HepG2 (cell line): Measurements from ENCODE around the gene FRMD8. TPM values are rescaled to one million over a fixed set of nuclear protein-coding genes. Genes with fewer than 3 reads are reported as not detected.

ENCODE experiments used
- ATAC-seq: fragments of 200-7000 bp; cut with Tn5 transposase; 3 replicates; pipeline ENCODE4 v1.9.1; 2020; ENCODE audit warnings: mild to moderate bottlenecking, moderate library complexity
- BruUV-seq: library from RNA; stranded (reverse); fragments of 400-500 nt; replicated peaks from 2 replicates; lab custom pipeline; 2021; lab: Mats Ljungman, UMichigan
- CTCF ChIA-PET: fragments of 300-600 bp; formaldehyde crosslinking; extraction: SDS; loops from one replicate; lab custom pipeline; 2021; ENCODE audit warnings: low total read pairs, inconsistent platforms, low intra/inter-chr PET ratio; lab: Yijun Ruan, JAX
- POLR2A ChIA-PET: fragments of 350-600 bp; sonication (Branson Sonifier 250); formaldehyde crosslinking; loops from one replicate; lab custom pipeline; 2020; ENCODE audit warnings: antibody characterized with exemption, inconsistent platforms; lab: Yijun Ruan, JAX
- DNase-seq: peaks from one replicate; pipeline ENCODE4 v3.0.0-alpha.2; 2015; ENCODE audit warnings: low spot score
- FAIRE-seq: peaks from 3 replicates; lab custom pipeline; 2011; peaks lifted over from hg19 to GRCh38; lab: Jason Lieb, UNC
- H2AFZ ChIP-seq: one replicate; pipeline ENCODE4 v1.6.1; 2011; ENCODE audit warnings: low read length, inconsistent platforms
- H3K27ac ChIP-seq: fragments of 300-600 bp; 3 replicates; pipeline ENCODE4 v1.8.0; 2011; ENCODE audit warnings: mixed run types, mild to moderate bottlenecking, mixed read lengths, low read length, inconsistent platforms; ENCODE audit not compliant: insufficient read depth; ENCODE audit errors: extremely low read length
- H3K27me3 ChIP-seq, 2 experiments: fragments of 200-600 bp in 1 of 2; 2 replicates in 1 of 2; 3 replicates in 1 of 2; pipeline versions ENCODE4 v1.6.0 to v1.8.0; 2011; ENCODE audit warnings: low read length in 2 of 2, mild to moderate bottlenecking in 2 of 2, moderate library complexity in 2 of 2, inconsistent platforms in 1 of 2; ENCODE audit not compliant: insufficient read depth in 2 of 2, control insufficient read depth in 1 of 2
- H3K36me3 ChIP-seq, 2 experiments: fragments of 200-600 bp in 1 of 2; replicated peaks in 1 of 2; 2 replicates in 1 of 2; 3 replicates in 1 of 2; pipeline versions ENCODE4 v1.5.1 to v1.8.0; 2011; ENCODE audit warnings: low read length in 2 of 2, inconsistent platforms in 1 of 2; ENCODE audit not compliant: insufficient read depth in 2 of 2, control insufficient read depth in 1 of 2
- H3K4me1 ChIP-seq: 2 replicates; pipeline ENCODE4 v1.5.1; 2012; ENCODE audit warnings: low read length, inconsistent platforms; ENCODE audit not compliant: insufficient read depth
- H3K4me2 ChIP-seq: 2 replicates; pipeline ENCODE4 v1.6.0; 2011; ENCODE audit warnings: low read depth, low read length, inconsistent platforms
- H3K4me3 ChIP-seq, 3 experiments: fragments of 200-600 bp in 1 of 3; sonication (generic), shearing (Covaris generic) in 1 of 3; replicated peaks in 1 of 3; 2 replicates each; pipeline ENCODE4 v1.5.1; 2011 to 2016; ENCODE audit warnings: low read length in 3 of 3, inconsistent platforms in 2 of 3, low read depth in 2 of 3, mild to moderate bottlenecking in 2 of 3, control low read depth in 1 of 3, mixed read lengths in 1 of 3; ENCODE audit not compliant: insufficient read depth in 1 of 3
- H3K79me2 ChIP-seq: one replicate; pipeline ENCODE4 v1.6.1; 2011; ENCODE audit warnings: low read length, inconsistent platforms; ENCODE audit not compliant: insufficient read depth
- H3K9ac ChIP-seq: 2 replicates; pipeline ENCODE4 v1.6.0; 2011; ENCODE audit warnings: mild to moderate bottlenecking, low read depth, low read length, inconsistent platforms; ENCODE audit not compliant: insufficient read depth
- H3K9me3 ChIP-seq: 2 replicates; pipeline ENCODE4 v1.5.1; 2012; ENCODE audit warnings: mild to moderate bottlenecking, low read length
- H4K20me1 ChIP-seq: 2 replicates; pipeline ENCODE4 v1.6.0; 2011; ENCODE audit warnings: inconsistent platforms, mild to moderate bottlenecking, low read length, moderate library complexity; ENCODE audit not compliant: insufficient read depth
- CREM ChIP-seq, 2 experiments: sonication (generic) in 1 of 2; formaldehyde crosslinking in 1 of 2; IDR thresholded peaks; 2 replicates each; pipeline versions ENCODE4 v1.4.0 to v1.6.1; 2016 to 2020; ENCODE audit warnings: antibody characterized with exemption in 1 of 2, mild to moderate bottlenecking in 1 of 2, missing genetic modification reagents in 1 of 2
- HIVEP1 ChIP-seq: sonication (generic); formaldehyde crosslinking; IDR thresholded peaks from 2 replicates; pipeline ENCODE4 v1.4.0; 2020; ENCODE audit warnings: mild to moderate bottlenecking, missing genetic modification reagents
- KMT2B ChIP-seq: IDR thresholded peaks from 2 replicates; pipeline ENCODE4 v1.6.1; 2016; ENCODE audit warnings: missing genetic modification reagents, missing compliant biosample characterization
- MYC ChIP-seq: sonication (generic); formaldehyde crosslinking; IDR thresholded peaks from 2 replicates; pipeline ENCODE4 v1.9.0; 2021; ENCODE audit warnings: missing genetic modification reagents, borderline replicate concordance
- TFE3 ChIP-seq: IDR thresholded peaks from 2 replicates; pipeline ENCODE4 v1.6.1; 2016
- ZNF143 ChIP-seq: sonication (generic); formaldehyde crosslinking; IDR thresholded peaks from 2 replicates; pipeline ENCODE4 v1.4.0; 2020; ENCODE audit warnings: missing genetic modification reagents
- ZNF256 ChIP-seq: sonication (generic); formaldehyde crosslinking; conservative IDR thresholded peaks from 2 replicates; pipeline ENCODE4 v1.4.0; 2020; ENCODE audit warnings: missing genetic modification reagents
- WGBS: methylation state at CpG from one replicate; pipeline ENCODE4 v1.1.6; 2017; ENCODE audit warnings: low lambda C conversion rate; 5-methylcytosine and 5-hydroxymethylcytosine counted together
- in situ Hi-C: cut with HindIII; loops from 2 replicates; pipeline ENCODE4 v1.10.0; 2017; ENCODE audit warnings: low pct_unique_long_range_greater_than_20kb; ENCODE audit not compliant: extremely low pct_ligation_motif_present
- intact Hi-C: fragments of 100-400 bp; cut with micrococcal nuclease; formaldehyde crosslinking; loops from one replicate; pipeline ENCODE4 v1.10.0; 2022; ENCODE audit not compliant: unreplicated experiment
- polyA plus RNA-seq, 8 experiments: library from polyadenylated mRNA; depleted of rRNA in 3 of 8; stranded (reverse) in 7 of 8; unstranded in 1 of 8; fragments of >200 nt; fragmentation: Illumina TruSeq in 4 of 8; extraction: Trizol in 4 of 8; gene quantifications; 2 replicates each; pipeline versions ENCODE4 v1.2.1 to v1.2.3, GENCODE V29; 2011 to 2016; ENCODE audit warnings: low read depth in 4 of 8, missing spikeins in 1 of 8, mixed read lengths in 1 of 8; ENCODE audit not compliant: insufficient read depth in 1 of 8
- total RNA-seq, 5 experiments: library from RNA; depleted of rRNA; stranded (reverse); fragments of >200 nt; fragmentation: Illumina TruSeq; extraction: Trizol; gene quantifications; 2 replicates each; pipeline ENCODE4 v1.2.3, GENCODE V29; 2016; ENCODE audit warnings: low read depth in 1 of 5
- TF ChIP-seq, protein P1 (sequence below): sonication (generic); formaldehyde crosslinking; IDR thresholded peaks from 2 replicates; pipeline ENCODE4 v1.8.0; 2022; ENCODE audit warnings: missing genetic modification reagents, low read depth, mild to moderate bottlenecking, borderline replicate concordance

FRMD8 gene
- total and polyA plus RNA-seq, 2 of the 13 experiments (the other 11 are each of a cell fraction or from before 2014, with no cell fraction given), result 5.8 to 20.6 TPM

DNA sequence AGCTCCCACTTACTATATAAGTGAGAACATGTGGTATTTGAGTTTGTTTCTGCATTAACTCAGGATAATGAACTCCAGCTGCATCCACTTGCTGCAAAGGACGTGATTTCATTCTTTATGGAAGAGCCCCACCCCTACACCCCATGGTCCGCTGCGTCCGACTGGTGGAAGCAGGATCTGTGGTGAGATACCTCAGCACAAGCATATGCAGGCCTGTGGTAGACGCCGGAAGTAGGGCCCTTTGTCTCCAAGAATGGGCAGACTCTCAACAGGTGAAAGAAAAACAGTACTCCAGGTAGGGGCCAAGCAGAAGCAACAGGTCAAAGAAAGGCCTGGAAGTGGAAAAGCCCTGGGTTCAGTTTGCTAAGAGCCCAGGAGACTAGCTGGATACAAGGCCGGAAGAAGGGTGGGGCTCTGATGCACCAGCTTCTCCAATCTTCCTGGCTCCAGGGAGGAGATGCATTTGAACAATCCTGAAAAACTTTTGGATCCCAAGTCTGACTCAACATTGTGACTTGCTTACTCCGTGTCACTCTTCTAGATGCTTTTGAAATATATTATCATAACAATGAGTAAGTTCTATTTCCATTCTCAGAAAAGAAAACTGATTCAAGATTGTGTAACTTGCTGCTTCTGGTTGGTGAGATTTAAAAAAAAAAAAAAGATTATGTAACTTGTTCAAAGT, 66.5 kb downstream of the FRMD8 start:
- ChIA-PET CTCF (no interaction called here), POLR2A (interaction anchor here (0.6 to 0.8 kb wide), 2 partner anchors 30 to 37 kb away, joined by 3 read pairs; partner anchors contain the start of gene NEAT1)
- BruUV-seq, result no TSS peak
- ATAC-seq (no peak), DNase-seq (no peak), FAIRE-seq (no peak)
- intact Hi-C loops (no loop called here), in situ Hi-C loops (loop anchor here (10.0 kb wide), 1 partner anchor 52 kb away; no protein-coding TSS in a partner anchor)
- WGBS, result 37% methylated on average over 8 of the region's 8 CpGs
- no peaks in the 10 kb centered on the region for H4K20me1 ChIP-seq
- H3K4me1 ChIP-seq, result peaks cover 58% of the 10 kb centered on the region
- no peak overlapping the region for H3K9ac ChIP-seq
- no peaks in the 10 kb centered on the region for H3K27me3 ChIP-seq
- H2AFZ ChIP-seq, result no peak overlapping the region
- no peaks in the 10 kb centered on the region for H3K9me3 ChIP-seq
- TF ChIP-seq HIVEP1 (CRISPR knock-in tag) (no peak), TFE3 (CRISPR knock-in tag) (no peak), ZNF256 (CRISPR knock-in tag) (no peak), KMT2B (no peak), CREM (IDR thresholded peaks at IDR 0.05) (no peak), CREM (CRISPR knock-in tag; IDR thresholded peaks at IDR 0.05) (no peak), MYC (CRISPR knock-in tag) (no peak), ZNF143 (CRISPR knock-in tag) (no peak)
- TF ChIP-seq, protein P1, sequence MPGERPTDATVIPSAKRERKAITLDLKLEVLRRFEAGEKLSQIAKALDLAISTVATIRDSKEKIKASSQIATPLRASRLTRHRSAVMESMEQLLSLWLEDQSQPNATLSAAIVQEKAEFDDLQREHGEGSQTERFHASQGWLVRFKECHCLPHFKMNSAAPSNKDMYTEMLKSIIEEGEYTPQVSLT (CRISPR knock-in tag), result no peak
- 0 out of 2 replicates have a peak overlapping the region, but pooled peaks have one; percentile 18 for H3K4me2 ChIP-seq
- H3K27ac ChIP-seq, result no peak overlapping the region
- H3K36me3 ChIP-seq, result no peaks in the 10 kb centered on the region
- no peak overlapping the region for H3K4me3 ChIP-seq
- H3K79me2 ChIP-seq, result no peaks in the 10 kb centered on the region
